T-helper 1 cell treated with Interleukin-12 subunit alpha and Interleukin-12 subunit beta and Interleukin-4 antibody, amounts not matched to agents 30 μg/mL and 1 μg/mL, for 36 hours (primary cell): Measurements from ENCODE around the gene MED15.
A peak's percentile ranks its signal among the peaks of the same experiment; 100 is the strongest.
"Not testable (repeated sequence)": the region's sequence is repeated elsewhere in the genome, so short reads cannot be mapped to it uniquely, and the experiment has no call there.

ENCODE experiments used
- H3K27ac Mint-ChIP-seq: one replicate; pipeline ENCODE4 v1.8.0; 2021; ENCODE audit warnings: mild to moderate bottlenecking, mixed read lengths
- H3K27me3 Mint-ChIP-seq: one replicate; pipeline ENCODE4 v1.8.0; 2021; ENCODE audit warnings: low read depth, mixed read lengths
- H3K36me3 Mint-ChIP-seq: one replicate; pipeline ENCODE4 v1.8.0; 2021; ENCODE audit warnings: low read depth, mixed read lengths
- H3K4me1 Mint-ChIP-seq: one replicate; pipeline ENCODE4 v1.8.0; 2021; ENCODE audit warnings: low read depth, mixed read lengths
- H3K4me3 Mint-ChIP-seq: one replicate; pipeline ENCODE4 v1.8.0; 2021; ENCODE audit warnings: mild to moderate bottlenecking, moderate library complexity, mixed read lengths
- H3K9me3 Mint-ChIP-seq: one replicate; pipeline ENCODE4 v1.8.0; 2021; ENCODE audit warnings: mixed read lengths

The MED15 gene

GRCh38 chr22:20526628-20527355 is 19.4 kb downstream of the MED15 start:
- Mint-ChIP-seq H3K4me1 (peaks cover 45% of the 10 kb centered on the region), H3K9me3 (no peaks in the 10 kb centered on the region), H3K27me3 (no peaks in the 10 kb centered on the region), H3K27ac (peak overlapping the region; percentile 56), H3K36me3 (peaks cover 26% of the 10 kb centered on the region), H3K4me3 (peak overlapping the region; percentile 50)

- H3K36me3 Mint-ChIP-seq, result peaks cover 25% of the 10 kb centered on the region
- no peaks in the 10 kb centered on the region for H3K27me3 Mint-ChIP-seq
- H3K9me3 Mint-ChIP-seq, result no peaks in the 10 kb centered on the region
- no peak overlapping the region for H3K4me3 Mint-ChIP-seq
- H3K4me1 Mint-ChIP-seq, result peaks cover 42% of the 10 kb centered on the region
- no peak overlapping the region for H3K27ac Mint-ChIP-seq
Observed at GRCh38 chr22:20528405-20528978, 21.1 kb downstream of the MED15 start.

- no peaks in the 10 kb centered on the region for H3K27me3 Mint-ChIP-seq
- H3K27ac Mint-ChIP-seq, result no peak overlapping the region
- H3K9me3 Mint-ChIP-seq, result no peaks in the 10 kb centered on the region
- H3K4me1 Mint-ChIP-seq, result peaks cover 42% of the 10 kb centered on the region
- no peak overlapping the region for H3K4me3 Mint-ChIP-seq
- peaks cover 23% of the 10 kb centered on the region for H3K36me3 Mint-ChIP-seq
Observed at GRCh38 chr22:20530368-20531153, 23.2 kb downstream of the MED15 start.

GRCh38 chr22:20531154-20531403 is 23.7 kb downstream of the MED15 start:
- Mint-ChIP-seq H3K27me3 (no peaks in the 10 kb centered on the region), H3K27ac (no peak overlapping the region), H3K9me3 (no peaks in the 10 kb centered on the region), H3K4me1 (peaks cover 42% of the 10 kb centered on the region), H3K36me3 (peaks cover 23% of the 10 kb centered on the region), H3K4me3 (no peak overlapping the region)

- H3K9me3 Mint-ChIP-seq, result no peaks in the 10 kb centered on the region
- peaks cover 39% of the 10 kb centered on the region for H3K4me1 Mint-ChIP-seq
- H3K36me3 Mint-ChIP-seq, result peaks cover 18% of the 10 kb centered on the region
- H3K4me3 Mint-ChIP-seq, result no peak overlapping the region
- peak overlapping the region; percentile 50 for H3K27ac Mint-ChIP-seq
- no peaks in the 10 kb centered on the region for H3K27me3 Mint-ChIP-seq
Observed at GRCh38 chr22:20531404-20532201, 24.2 kb downstream of the MED15 start.

GRCh38 chr22:20532256-20532993 is 25.0 kb downstream of the MED15 start:
- peaks cover 33% of the 10 kb centered on the region for H3K4me1 Mint-ChIP-seq
- peak overlapping the region; percentile 50 for H3K27ac Mint-ChIP-seq
- no peaks in the 10 kb centered on the region for H3K9me3 Mint-ChIP-seq
- peaks cover 17% of the 10 kb centered on the region for H3K36me3 Mint-ChIP-seq
- no peak overlapping the region for H3K4me3 Mint-ChIP-seq
- H3K27me3 Mint-ChIP-seq, result no peaks in the 10 kb centered on the region

GRCh38 chr22:20533095-20533878 is 25.9 kb downstream of the MED15 start:
- Mint-ChIP-seq H3K36me3 (peaks cover 17% of the 10 kb centered on the region), H3K4me3 (no peak overlapping the region), H3K4me1 (peaks cover 30% of the 10 kb centered on the region), H3K27me3 (no peaks in the 10 kb centered on the region), H3K9me3 (no peaks in the 10 kb centered on the region), H3K27ac (peak overlapping the region; percentile 66)

GRCh38 chr22:20533879-20534265 is 26.5 kb downstream of the MED15 start:
- peaks cover 30% of the 10 kb centered on the region for H3K4me1 Mint-ChIP-seq

GRCh38 chr22:20536590-20537324 is 29.3 kb downstream of the MED15 start:
- no peak overlapping the region for H3K4me3 Mint-ChIP-seq
- no peaks in the 10 kb centered on the region for H3K27me3 Mint-ChIP-seq
- H3K4me1 Mint-ChIP-seq, result peaks cover 20% of the 10 kb centered on the region
- peaks cover 30% of the 10 kb centered on the region for H3K36me3 Mint-ChIP-seq
- no peak overlapping the region for H3K27ac Mint-ChIP-seq
- no peaks in the 10 kb centered on the region for H3K9me3 Mint-ChIP-seq

More at GRCh38 chr22:20533879-20534265, 26.5 kb downstream of the MED15 start:
- Mint-ChIP-seq H3K27ac (peak overlapping the region; percentile 66), H3K9me3 (no peaks in the 10 kb centered on the region), H3K27me3 (no peaks in the 10 kb centered on the region), H3K4me3 (no peak overlapping the region), H3K36me3 (peaks cover 17% of the 10 kb centered on the region)

- Mint-ChIP-seq H3K4me1 (peaks cover 15% of the 10 kb centered on the region), H3K9me3 (no peaks in the 10 kb centered on the region), H3K36me3 (peaks cover 28% of the 10 kb centered on the region), H3K27ac (no peak overlapping the region), H3K27me3 (no peaks in the 10 kb centered on the region), H3K4me3 (no peak overlapping the region)
Observed at GRCh38 chr22:20537325-20537756, 29.9 kb downstream of the MED15 start.

- H3K4me1 Mint-ChIP-seq, result peaks cover 14% of the 10 kb centered on the region
- H3K4me3 Mint-ChIP-seq, result no peak overlapping the region
- peaks cover 30% of the 10 kb centered on the region for H3K36me3 Mint-ChIP-seq
- no peaks in the 10 kb centered on the region for H3K9me3 Mint-ChIP-seq
- H3K27ac Mint-ChIP-seq, result no peak overlapping the region
- H3K27me3 Mint-ChIP-seq, result no peaks in the 10 kb centered on the region
Observed at GRCh38 chr22:20537983-20538382, 30.6 kb downstream of the MED15 start.

GRCh38 chr22:20538875-20539274 is 31.5 kb downstream of the MED15 start:
- not testable (repeated sequence) for H3K9me3 Mint-ChIP-seq, H3K27me3 Mint-ChIP-seq, H3K4me3 Mint-ChIP-seq
- Mint-ChIP-seq H3K4me1 (peaks cover 13% of the 10 kb centered on the region), H3K27ac (peak overlapping the region; percentile 26), H3K36me3 (peaks cover 30% of the 10 kb centered on the region)

- peaks cover 26% of the 10 kb centered on the region for H3K4me1 Mint-ChIP-seq
- H3K36me3 Mint-ChIP-seq, result peaks cover 40% of the 10 kb centered on the region
- H3K9me3 Mint-ChIP-seq, result no peaks in the 10 kb centered on the region
- no peaks in the 10 kb centered on the region for H3K27me3 Mint-ChIP-seq
- H3K27ac Mint-ChIP-seq, result no peak overlapping the region
- no peak overlapping the region for H3K4me3 Mint-ChIP-seq
Observed at GRCh38 chr22:20542055-20542454, 34.6 kb downstream of the MED15 start.
